ENCODE measurements around the gene COL6A3. TPM values are rescaled to one million over a fixed set of nuclear protein-coding genes. Genes with fewer than 3 reads are reported as not detected.

Gene COL6A3
- total RNA-seq, 1 experiment from 2014 or later, result 1.2 TPM

GRCh38 chr2:237324405-237324831 lies 89.5 kb downstream of the COL6A3 start:
- ChIA-PET CTCF (interaction anchor here (1.3 kb wide), 1 partner anchor 159 kb away, joined by 4 read pairs; no protein-coding TSS in a partner anchor), POLR2A (no interaction called here), RAD21 (ENCODE audit: low non-redundant PET in 1 of 2, low total read pairs in 2 of 2, uncharacterized antibody in 2 of 2, unreplicated experiment in 2 of 2) (no interaction called here)
- Histone ChIP-seq H3K27ac (ENCODE audit: low read depth, low read length) (no peak overlapping the region), H3K9me2 (ENCODE audit: insufficient read depth) (no peaks in the 10 kb centered on the region), H3K9me3 (ENCODE audit: control insufficient read depth in 1 of 2, insufficient read depth in 1 of 2, low read depth in 1 of 2, low read length in 2 of 2) (no peaks in the 10 kb centered on the region), H3K27me3 (ENCODE audit: insufficient read depth, low read length) (peaks cover 14% of the 10 kb centered on the region; the same call in 1 of the 2 replicates), H4K20me1 (ENCODE audit: insufficient read depth) (no peaks in the 10 kb centered on the region), H3K79me2 (ENCODE audit: insufficient read depth, low read length) (no peaks in the 10 kb centered on the region), H2AFZ (ENCODE audit: low read depth, low read length, poor library complexity, severe bottlenecking) (no peak overlapping the region), H3K9ac (ENCODE audit: low read length) (no peak overlapping the region), H3K4me1 (ENCODE audit: control insufficient read depth in 1 of 2, insufficient read depth in 2 of 2, low read length in 2 of 2) (no peaks in the 10 kb centered on the region), H3K36me3 (ENCODE audit: control insufficient read depth in 1 of 2, insufficient read depth in 2 of 2, low read length in 2 of 2) (no peaks in the 10 kb centered on the region), H3K4me2 (ENCODE audit: low read length) (no peak overlapping the region), H3K4me3 (replicated peaks in 1 of 2; ENCODE audit: low read depth in 1 of 2, low read length in 2 of 2) (no peak overlapping the region)
- no peak for TF ChIP-seq ZNF274 (IDR thresholded peaks at IDR 0.05; ENCODE audit: low read depth, low read length)
- TF ChIP-seq EZH2phosphoT487 (IDR thresholded peaks at IDR 0.05; ENCODE audit: borderline replicate concordance), result no peak
- TF ChIP-seq EZH2 (IDR thresholded peaks at IDR 0.05), result no peak
- no peak for TF ChIP-seq CBX3 (IDR thresholded peaks at IDR 0.05; ENCODE audit: low read depth)
- TF ChIP-seq POLR2AphosphoS5 (IDR thresholded peaks at IDR 0.05; ENCODE audit: low read depth, low read length), result no peak
- TF ChIP-seq SRF (IDR thresholded peaks at IDR 0.05; ENCODE audit: low read depth), result no peak
- TF ChIP-seq ATF3 (IDR thresholded peaks at IDR 0.05), result no peak
- no peak for TF ChIP-seq MAX (IDR thresholded peaks at IDR 0.05)
- TF ChIP-seq, protein P1, sequence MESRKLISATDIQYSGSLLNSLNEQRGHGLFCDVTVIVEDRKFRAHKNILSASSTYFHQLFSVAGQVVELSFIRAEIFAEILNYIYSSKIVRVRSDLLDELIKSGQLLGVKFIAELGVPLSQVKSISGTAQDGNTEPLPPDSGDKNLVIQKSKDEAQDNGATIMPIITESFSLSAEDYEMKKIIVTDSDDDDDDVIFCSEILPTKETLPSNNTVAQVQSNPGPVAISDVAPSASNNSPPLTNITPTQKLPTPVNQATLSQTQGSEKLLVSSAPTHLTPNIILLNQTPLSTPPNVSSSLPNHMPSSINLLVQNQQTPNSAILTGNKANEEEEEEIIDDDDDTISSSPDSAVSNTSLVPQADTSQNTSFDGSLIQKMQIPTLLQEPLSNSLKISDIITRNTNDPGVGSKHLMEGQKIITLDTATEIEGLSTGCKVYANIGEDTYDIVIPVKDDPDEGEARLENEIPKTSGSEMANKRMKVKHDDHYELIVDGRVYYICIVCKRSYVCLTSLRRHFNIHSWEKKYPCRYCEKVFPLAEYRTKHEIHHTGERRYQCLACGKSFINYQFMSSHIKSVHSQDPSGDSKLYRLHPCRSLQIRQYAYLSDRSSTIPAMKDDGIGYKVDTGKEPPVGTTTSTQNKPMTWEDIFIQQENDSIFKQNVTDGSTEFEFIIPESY (IDR thresholded peaks at IDR 0.05; ENCODE audit: extremely low read depth, insufficient replicate concordance, low read length), result no peak
- TF ChIP-seq RAD21 (IDR thresholded peaks at IDR 0.05; ENCODE audit: low read depth), result no peak
- no peak for TF ChIP-seq EGR1 (IDR thresholded peaks at IDR 0.05; ENCODE audit: low read depth)
- no peak for TF ChIP-seq SIN3A (IDR thresholded peaks at IDR 0.05; ENCODE audit: low read depth)
- TF ChIP-seq TCF7L2 (IDR thresholded peaks at IDR 0.05; ENCODE audit: borderline replicate concordance, extremely low read depth, insufficient read depth, insufficient read length), result no peak
- TF ChIP-seq CTCF (IDR thresholded peaks at IDR 0.05 in 2 of 3, conservative IDR thresholded peaks at IDR 0.05 in 1 of 3; ENCODE audit: borderline replicate concordance in 1 of 3, insufficient read depth in 1 of 3, low read depth in 2 of 3, low read length in 2 of 3), result no peak
- TF ChIP-seq FOSL1 (IDR thresholded peaks at IDR 0.05; ENCODE audit: low read depth), result no peak
- no peak for TF ChIP-seq ZFX (IDR thresholded peaks at IDR 0.05)
- TF ChIP-seq ELF1 (IDR thresholded peaks at IDR 0.05; ENCODE audit: borderline replicate concordance, low read depth), result no peak
- TF ChIP-seq, protein P2, sequence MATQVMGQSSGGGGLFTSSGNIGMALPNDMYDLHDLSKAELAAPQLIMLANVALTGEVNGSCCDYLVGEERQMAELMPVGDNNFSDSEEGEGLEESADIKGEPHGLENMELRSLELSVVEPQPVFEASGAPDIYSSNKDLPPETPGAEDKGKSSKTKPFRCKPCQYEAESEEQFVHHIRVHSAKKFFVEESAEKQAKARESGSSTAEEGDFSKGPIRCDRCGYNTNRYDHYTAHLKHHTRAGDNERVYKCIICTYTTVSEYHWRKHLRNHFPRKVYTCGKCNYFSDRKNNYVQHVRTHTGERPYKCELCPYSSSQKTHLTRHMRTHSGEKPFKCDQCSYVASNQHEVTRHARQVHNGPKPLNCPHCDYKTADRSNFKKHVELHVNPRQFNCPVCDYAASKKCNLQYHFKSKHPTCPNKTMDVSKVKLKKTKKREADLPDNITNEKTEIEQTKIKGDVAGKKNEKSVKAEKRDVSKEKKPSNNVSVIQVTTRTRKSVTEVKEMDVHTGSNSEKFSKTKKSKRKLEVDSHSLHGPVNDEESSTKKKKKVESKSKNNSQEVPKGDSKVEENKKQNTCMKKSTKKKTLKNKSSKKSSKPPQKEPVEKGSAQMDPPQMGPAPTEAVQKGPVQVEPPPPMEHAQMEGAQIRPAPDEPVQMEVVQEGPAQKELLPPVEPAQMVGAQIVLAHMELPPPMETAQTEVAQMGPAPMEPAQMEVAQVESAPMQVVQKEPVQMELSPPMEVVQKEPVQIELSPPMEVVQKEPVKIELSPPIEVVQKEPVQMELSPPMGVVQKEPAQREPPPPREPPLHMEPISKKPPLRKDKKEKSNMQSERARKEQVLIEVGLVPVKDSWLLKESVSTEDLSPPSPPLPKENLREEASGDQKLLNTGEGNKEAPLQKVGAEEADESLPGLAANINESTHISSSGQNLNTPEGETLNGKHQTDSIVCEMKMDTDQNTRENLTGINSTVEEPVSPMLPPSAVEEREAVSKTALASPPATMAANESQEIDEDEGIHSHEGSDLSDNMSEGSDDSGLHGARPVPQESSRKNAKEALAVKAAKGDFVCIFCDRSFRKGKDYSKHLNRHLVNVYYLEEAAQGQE (IDR thresholded peaks at IDR 0.05; ENCODE audit: low read depth), result no peak
- BruUV-seq (replicated peaks), result no TSS peak
- ATAC-seq (no peak), DNase-seq (ENCODE audit: low read depth, low spot score) (no peak)
- intact Hi-C loops (cut with micrococcal nuclease), result no loop called here
